Testis (tissue), 3 donors: Measurements from ENCODE around the gene C3. TPM values are rescaled to one million over a fixed set of nuclear protein-coding genes. Genes with fewer than 3 reads are reported as not detected.

Experiments used
- DNase-seq: peaks from one replicate; pipeline ENCODE4 v3.0.0-alpha.2; 2019
- H3K27ac ChIP-seq, 2 donors: fragments of 200-600 bp; sonication (generic); one replicate each; pipeline ENCODE4 v1.5.1; 2019
- H3K27me3 ChIP-seq: fragments of 200-600 bp; sonication (generic); one replicate; pipeline ENCODE4 v1.5.1; 2019
- H3K36me3 ChIP-seq: fragments of 200-600 bp; sonication (generic); one replicate; pipeline ENCODE4 v1.5.1; 2017; ENCODE audit warnings: low read depth; ENCODE audit errors: missing control alignments
- H3K4me1 ChIP-seq: fragments of 200-600 bp; sonication (generic); one replicate; pipeline ENCODE4 v1.5.1; 2019
- H3K4me3 ChIP-seq, 2 donors: fragments of 200-600 bp; sonication (generic); one replicate each; pipeline ENCODE4 v1.5.1; 2017 to 2019
- H3K9me3 ChIP-seq: fragments of 200-600 bp; sonication (generic); one replicate; pipeline ENCODE4 v1.5.1; 2017
- CTCF ChIP-seq, 3 experiments: fragments of 450-650 bp in 2 of 3; fragments of 200-600 bp in 1 of 3; sonication (generic) in 1 of 3; IDR thresholded peaks; one replicate each; pipeline ENCODE4 v1.5.1; 2016 to 2019; ENCODE audit warnings: antibody characterized with exemption in 3 of 3, mild to moderate bottlenecking in 2 of 3, moderate library complexity in 1 of 3
- POLR2A ChIP-seq: fragments of 450-650 bp; IDR thresholded peaks from one replicate; pipeline ENCODE4 v1.6.1; 2017; ENCODE audit warnings: antibody characterized with exemption, mild to moderate bottlenecking, moderate library complexity
- WGBS, 2 donors: methylation state at CpG; one replicate each; pipeline ENCODE4 v1.1.5; 2018; 5-methylcytosine and 5-hydroxymethylcytosine counted together
- intact Hi-C: fragments of 100-400 bp; cut with DNase I; formaldehyde crosslinking; loops from one replicate; pipeline ENCODE4 v1.15.1; 2023; ENCODE audit warnings: low total_unique reads
- polyA plus RNA-seq: library from polyadenylated mRNA; stranded (reverse); fragments of 350-450 nt; fragmentation: Illumina TruSeq; extraction: RNeasy Lipid Tissue Mini Kit (QIAGEN cat#74804); gene quantifications from one replicate; pipeline ENCODE4 v1.2.3, GENCODE V29; 2014; ENCODE audit warnings: low read depth, low replicate concordance; ENCODE audit not compliant: insufficient read depth
- total RNA-seq, 2 donors: library from RNA; depleted of rRNA; stranded (reverse); fragments of >200 nt; gene quantifications; one replicate each; pipeline ENCODE4 v1.2.3, GENCODE V29; 2016

Gene C3
- total and polyA plus RNA-seq, 3 donors from 2014 or later: 49.5 to 500 (median 131) TPM

- Histone ChIP-seq H3K4me3 (peak overlapping the region; percentile 31 to 55), H3K27ac (no peak overlapping the region), H3K9me3 (no peaks in the 10 kb centered on the region), H3K4me1 (no peaks in the 10 kb centered on the region), H3K27me3 (no peaks in the 10 kb centered on the region), H3K36me3 (no peaks in the 10 kb centered on the region)
- intact Hi-C loops: no loop called here
- 68 to 83% methylated on average over 12 to 17 of the region's 17 CpGs for WGBS, 2 donors
- no peak for TF ChIP-seq CTCF (IDR thresholded peaks at IDR 0.05)
- no peak for TF ChIP-seq POLR2A
- no peak for DNase-seq
Observed at GRCh38 chr19:6760606-6761005, 40.2 kb upstream of the C3 start.

GRCh38 chr19:6754653-6755463 is 34.4 kb upstream of the C3 start:
- DNase-seq: no peak
- intact Hi-C loops: no loop called here

GRCh38 chr19:6754136-6754535 is 33.7 kb upstream of the C3 start:
- Histone ChIP-seq H3K4me3 (peak overlapping the region; percentile 31 to 46), H3K9me3 (no peaks in the 10 kb centered on the region), H3K27me3 (no peaks in the 10 kb centered on the region), H3K36me3 (no peaks in the 10 kb centered on the region), H3K27ac (no peak overlapping the region), H3K4me1 (peaks cover 9% of the 10 kb centered on the region)
- WGBS, 2 donors: 56 to 80% methylated on average over 20 to 22 of the region's 22 CpGs
- TF ChIP-seq POLR2A: no peak
- no peak for TF ChIP-seq CTCF (IDR thresholded peaks at IDR 0.05)
- DNase-seq: no peak
- intact Hi-C loops: no loop called here

More at GRCh38 chr19:6754653-6755463, 34.4 kb upstream of the C3 start:
- Histone ChIP-seq H3K4me1 (peaks cover 9% of the 10 kb centered on the region), H3K9me3 (no peaks in the 10 kb centered on the region), H3K4me3 (no peak overlapping the region), H3K27me3 (no peaks in the 10 kb centered on the region), H3K27ac (no peak overlapping the region), H3K36me3 (no peaks in the 10 kb centered on the region)
- WGBS, 2 donors: 90 to 91% methylated on average over 18 to 22 of the region's 23 CpGs
- TF ChIP-seq CTCF (IDR thresholded peaks at IDR 0.05): no peak
- no peak for TF ChIP-seq POLR2A

- Histone ChIP-seq H3K9me3 (no peaks in the 10 kb centered on the region), H3K36me3 (no peaks in the 10 kb centered on the region), H3K27ac (peak overlapping the region in 1 of 2 donors; percentile 50), H3K4me3 (peak overlapping the region; percentile 31 to 46), H3K4me1 (peaks cover 9% of the 10 kb centered on the region), H3K27me3 (no peaks in the 10 kb centered on the region)
- peak; percentile 21 to 44 (median 36) for TF ChIP-seq CTCF (IDR thresholded peaks at IDR 0.05)
- TF ChIP-seq POLR2A: no peak
- 11 to 19% methylated on average over 11 to 45 of the region's 50 CpGs for WGBS, 2 donors
- intact Hi-C loops: no loop called here
- DNase-seq: peak; percentile 86
Observed at GRCh38 chr19:6753178-6754031, 33.0 kb upstream of the C3 start.
